K562 (cell line): Measurements from ENCODE around the gene GRB2. TPM values are rescaled to one million over a fixed set of nuclear protein-coding genes. Genes with fewer than 3 reads are reported as not detected.

ENCODE experiments used
- AFF1 ChIP-seq, 2 experiments: fragments of 450-650 bp; IDR thresholded peaks; 2 replicates each; pipeline ENCODE4 v1.6.1; 2018; ENCODE audit warnings: mild to moderate bottlenecking in 2 of 2, low read depth in 1 of 2; ENCODE audit not compliant: partially characterized antibody in 2 of 2
- BACH1 ChIP-seq: fragments of 200-800 bp; sonication (Bioruptor generic); IDR thresholded peaks from 2 replicates; pipeline ENCODE4 v1.6.1; 2016; ENCODE audit warnings: missing genetic modification characterization, missing compliant biosample characterization
- CREB5 ChIP-seq: fragments of 250-450 bp; sonication (Bioruptor Pico); IDR thresholded peaks from 2 replicates; pipeline ENCODE4 v1.5.0; 2020; ENCODE audit warnings: mild to moderate bottlenecking
- ERF ChIP-seq: fragments of 450-650 bp; formaldehyde crosslinking; IDR thresholded peaks from 2 replicates; pipeline ENCODE4 v1.4.0; 2020; ENCODE audit warnings: mild to moderate bottlenecking, mixed read lengths
- ETV1 ChIP-seq: fragments of 450-650 bp; conservative IDR thresholded peaks from 2 replicates; pipeline ENCODE4 v1.6.1; 2016; ENCODE audit warnings: missing genetic modification characterization, control low read depth, low read depth, missing compliant biosample characterization
- GABPB1 ChIP-seq: sonication (generic); formaldehyde crosslinking; IDR thresholded peaks from 2 replicates; pipeline ENCODE4 v1.8.0; 2022; ENCODE audit warnings: mild to moderate bottlenecking, missing genetic modification reagents
- KDM5B ChIP-seq: fragments of 200-600 bp; sonication (generic); IDR thresholded peaks from 2 replicates; pipeline ENCODE4 v1.6.1; 2012; ENCODE audit warnings: low read depth, mild to moderate bottlenecking, moderate library complexity, low read length, control low read depth, inconsistent platforms; ENCODE audit not compliant: insufficient replicate concordance
- L3MBTL2 ChIP-seq: fragments of 450-650 bp; IDR thresholded peaks from 2 replicates; pipeline ENCODE4 v1.6.1; 2016; ENCODE audit warnings: mild to moderate bottlenecking, moderate library complexity
- MTF1 ChIP-seq: fragments of 250-450 bp; sonication (Bioruptor Pico); IDR thresholded peaks from 2 replicates; pipeline ENCODE4 v1.9.0; 2021; ENCODE audit warnings: moderate library complexity, mild to moderate bottlenecking, inconsistent platforms, borderline replicate concordance
- NR2C1 ChIP-seq, 2 experiments: fragments of 450-650 bp; IDR thresholded peaks; 2 replicates each; pipeline ENCODE4 v1.6.1; 2017; ENCODE audit warnings: mild to moderate bottlenecking in 2 of 2, antibody characterized with exemption in 1 of 2, inconsistent platforms in 1 of 2, missing compliant biosample characterization in 1 of 2, missing genetic modification characterization in 1 of 2
- PTTG1 ChIP-seq: fragments of 450-650 bp; IDR thresholded peaks from 2 replicates; pipeline ENCODE4 v1.6.1; 2016; ENCODE audit warnings: low read depth, mild to moderate bottlenecking, missing genetic modification characterization, missing compliant biosample characterization
- RAD51 ChIP-seq: fragments of 450-650 bp; IDR thresholded peaks from 2 replicates; pipeline ENCODE4 v1.7.1; 2016; ENCODE audit warnings: low read depth, mild to moderate bottlenecking, borderline replicate concordance
- SLC30A9 ChIP-seq: fragments of 250-450 bp; sonication (Bioruptor Pico); IDR thresholded peaks from 2 replicates; pipeline ENCODE4 v1.8.0; 2022; ENCODE audit warnings: mild to moderate bottlenecking, moderate library complexity
- TCF15 ChIP-seq: fragments of 250-450 bp; sonication (Bioruptor Pico); IDR thresholded peaks from 2 replicates; pipeline ENCODE4 v1.8.0; 2022; ENCODE audit warnings: moderate library complexity, mild to moderate bottlenecking, inconsistent platforms
- TRIM28 ChIP-seq: fragments of 450-650 bp; IDR thresholded peaks from 2 replicates; pipeline ENCODE4 v1.6.1; 2017
- ZKSCAN3 ChIP-seq: fragments of 250-450 bp; sonication (Bioruptor Pico); IDR thresholded peaks from 2 replicates; pipeline ENCODE4 v1.4.0; 2020
- ZNF143 ChIP-seq: sonication (generic); formaldehyde crosslinking; IDR thresholded peaks from 2 replicates; pipeline ENCODE4 v1.9.0; 2022; ENCODE audit warnings: mild to moderate bottlenecking, missing genetic modification reagents
- ZSCAN32 ChIP-seq: fragments of 450-650 bp; formaldehyde crosslinking; IDR thresholded peaks from 2 replicates; pipeline ENCODE4 v1.4.0; 2020; ENCODE audit warnings: mild to moderate bottlenecking, moderate library complexity
- polyA plus RNA-seq, 8 experiments: library from polyadenylated mRNA; depleted of rRNA in 4 of 8; stranded (reverse) in 5 of 8; unstranded in 3 of 8; fragments of >200 nt; fragmentation: Nextera tagmentation in 2 of 8; fragmentation: Illumina TruSeq in 1 of 8; extraction: Ambion mirVana in 2 of 8; extraction: Trizol in 1 of 8; gene quantifications; 2 replicates each; pipeline versions ENCODE4 v1.2.1 to v1.2.3, GENCODE V29; 2011 to 2014; ENCODE audit warnings: inconsistent platforms in 1 of 8, missing spikeins in 1 of 8
- total RNA-seq, 7 experiments: library from RNA; depleted of rRNA in 6 of 7; stranded (reverse); fragments of >200 nt in 6 of 7; fragmentation: Illumina TruSeq in 2 of 7; extraction: Trizol in 2 of 7; gene quantifications; 2 replicates each; pipeline versions ENCODE4 v1.2.1 to v1.2.3, GENCODE V29; 2011 to 2021; ENCODE audit warnings: low replicate concordance in 1 of 7
- TF ChIP-seq, protein P1 (sequence below): sonication (generic); formaldehyde crosslinking; IDR thresholded peaks from 2 replicates; pipeline ENCODE4 v1.8.1; 2023; ENCODE audit warnings: mild to moderate bottlenecking, missing genetic modification reagents, moderate library complexity
- TF ChIP-seq, protein P2 (sequence below): sonication (generic); formaldehyde crosslinking; IDR thresholded peaks from 2 replicates; pipeline ENCODE4 v1.8.0; 2022; ENCODE audit warnings: mild to moderate bottlenecking, missing genetic modification reagents, borderline replicate concordance

GRB2 gene
- total and polyA plus RNA-seq, 9 of the 15 experiments (the other 6 are each of a cell fraction or from before 2014, with no cell fraction given): 57.2 to 136 (median 84.8) TPM

DNA sequence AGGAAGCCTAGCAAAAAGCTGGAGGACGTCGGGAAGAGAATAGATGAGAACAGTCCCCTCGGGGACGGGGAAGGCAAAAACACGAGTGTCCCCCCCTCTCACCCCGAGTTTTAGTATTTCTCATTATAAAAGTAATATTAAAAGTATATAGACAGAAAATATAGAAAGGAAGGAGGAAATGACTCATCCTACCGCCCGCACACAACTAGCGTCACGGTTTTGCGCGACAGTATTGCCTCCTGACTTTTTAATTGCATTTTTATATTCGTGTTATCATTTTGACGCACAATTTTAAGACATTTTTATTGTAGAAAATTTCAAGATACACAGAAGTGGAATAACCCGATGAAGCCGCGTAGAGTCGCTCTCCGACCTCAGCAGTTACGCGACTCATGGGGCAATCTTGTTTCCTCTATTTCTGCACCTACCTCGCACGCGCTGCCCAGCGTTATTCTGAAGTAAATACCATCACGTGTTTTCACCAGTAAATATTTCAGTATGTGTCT, 115.6 kb downstream of the GRB2 start (continued):
- TF ChIP-seq, protein P1, sequence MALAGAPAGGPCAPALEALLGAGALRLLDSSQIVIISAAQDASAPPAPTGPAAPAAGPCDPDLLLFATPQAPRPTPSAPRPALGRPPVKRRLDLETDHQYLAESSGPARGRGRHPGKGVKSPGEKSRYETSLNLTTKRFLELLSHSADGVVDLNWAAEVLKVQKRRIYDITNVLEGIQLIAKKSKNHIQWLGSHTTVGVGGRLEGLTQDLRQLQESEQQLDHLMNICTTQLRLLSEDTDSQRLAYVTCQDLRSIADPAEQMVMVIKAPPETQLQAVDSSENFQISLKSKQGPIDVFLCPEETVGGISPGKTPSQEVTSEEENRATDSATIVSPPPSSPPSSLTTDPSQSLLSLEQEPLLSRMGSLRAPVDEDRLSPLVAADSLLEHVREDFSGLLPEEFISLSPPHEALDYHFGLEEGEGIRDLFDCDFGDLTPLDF (CRISPR knock-in tag): no peak
- TF ChIP-seq ETV1 (tag) (peak; percentile 62; the same call in 1 of the 2 replicates), TRIM28 (no peak), BACH1 (tag) (no peak), GABPB1 (CRISPR knock-in tag) (no peak), RAD51 (peak; percentile 44; the same call in 1 of the 2 replicates), ZSCAN32 (CRISPR knock-in tag) (no peak), AFF1 (IDR thresholded peaks at IDR 0.05; ENCODE audit: low read depth in 1 of 2, partially characterized antibody in 2 of 2) (no peak), CREB5 (CRISPR knock-in tag) (no peak), KDM5B (no peak), PTTG1 (tag) (no peak), TCF15 (CRISPR knock-in tag) (no peak), NR2C1 (IDR thresholded peaks at IDR 0.05) (no peak), NR2C1 (tag; IDR thresholded peaks at IDR 0.05) (0 out of 2 replicates have a peak, but pooled peaks have one; percentile 5), L3MBTL2 (no peak), MTF1 (no peak), SLC30A9 (no peak), ERF (no peak), ZKSCAN3 (CRISPR knock-in tag) (no peak), ZNF143 (CRISPR knock-in tag) (no peak)
- TF ChIP-seq, protein P2, sequence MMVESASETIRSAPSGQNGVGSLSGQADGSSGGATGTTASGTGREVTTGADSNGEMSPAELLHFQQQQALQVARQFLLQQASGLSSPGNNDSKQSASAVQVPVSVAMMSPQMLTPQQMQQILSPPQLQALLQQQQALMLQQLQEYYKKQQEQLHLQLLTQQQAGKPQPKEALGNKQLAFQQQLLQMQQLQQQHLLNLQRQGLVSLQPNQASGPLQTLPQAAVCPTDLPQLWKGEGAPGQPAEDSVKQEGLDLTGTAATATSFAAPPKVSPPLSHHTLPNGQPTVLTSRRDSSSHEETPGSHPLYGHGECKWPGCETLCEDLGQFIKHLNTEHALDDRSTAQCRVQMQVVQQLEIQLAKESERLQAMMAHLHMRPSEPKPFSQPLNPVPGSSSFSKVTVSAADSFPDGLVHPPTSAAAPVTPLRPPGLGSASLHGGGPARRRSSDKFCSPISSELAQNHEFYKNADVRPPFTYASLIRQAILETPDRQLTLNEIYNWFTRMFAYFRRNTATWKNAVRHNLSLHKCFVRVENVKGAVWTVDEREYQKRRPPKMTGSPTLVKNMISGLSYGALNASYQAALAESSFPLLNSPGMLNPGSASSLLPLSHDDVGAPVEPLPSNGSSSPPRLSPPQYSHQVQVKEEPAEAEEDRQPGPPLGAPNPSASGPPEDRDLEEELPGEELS (CRISPR knock-in tag): no peak
